RWPE2 (cell line): ENCODE results near the gene TTF2.
A peak's percentile ranks its signal among the peaks of the same experiment; 100 is the strongest.
"Not testable (repeated sequence)": the region's sequence is repeated elsewhere in the genome, so short reads cannot be mapped to it uniquely, and the experiment has no call there.

ENCODE experiments used
- ATAC-seq: fragments of 200-7000 bp; cut with Tn5 transposase; 3 replicates; pipeline ENCODE4 v1.9.1; 2021; ENCODE audit warnings: low read depth
- DNase-seq: peaks from one replicate; pipeline ENCODE4 v3.0.0-alpha.2; 2020; ENCODE audit warnings: low spot score
- H3K27ac ChIP-seq: fragments of 450-650 bp; 2 replicates; pipeline ENCODE4 v1.5.1; 2017; ENCODE audit warnings: mild to moderate bottlenecking; ENCODE audit not compliant: poor library complexity, severe bottlenecking
- H3K27me3 ChIP-seq: fragments of 250-450 bp; sonication (Bioruptor Pico); 2 replicates; pipeline ENCODE4 v1.5.1; 2021; ENCODE audit warnings: mild to moderate bottlenecking, moderate library complexity; ENCODE audit not compliant: insufficient read depth, poor library complexity, severe bottlenecking
- H3K36me3 ChIP-seq: fragments of 250-450 bp; sonication (Bioruptor Pico); 2 replicates; pipeline ENCODE4 v1.5.1; 2020; ENCODE audit warnings: low read depth, mild to moderate bottlenecking, moderate library complexity
- H3K4me1 ChIP-seq: fragments of 250-450 bp; sonication (Bioruptor Pico); 2 replicates; pipeline ENCODE4 v1.5.1; 2021; ENCODE audit warnings: mild to moderate bottlenecking, moderate library complexity; ENCODE audit not compliant: insufficient read depth, poor library complexity, severe bottlenecking
- H3K4me3 ChIP-seq: fragments of 250-450 bp; sonication (Bioruptor Pico); 2 replicates; pipeline ENCODE4 v1.5.1; 2021; ENCODE audit warnings: mild to moderate bottlenecking, moderate library complexity; ENCODE audit not compliant: severe bottlenecking
- H3K9me3 ChIP-seq: fragments of 250-450 bp; sonication (Bioruptor Pico); 2 replicates; pipeline ENCODE4 v1.5.1; 2021; ENCODE audit warnings: mild to moderate bottlenecking, moderate library complexity; ENCODE audit not compliant: severe bottlenecking
- TF ChIP-seq, protein P1 (sequence below): fragments of 450-650 bp; IDR thresholded peaks from one replicate; pipeline ENCODE4 v1.5.1; 2017; ENCODE audit warnings: mild to moderate bottlenecking, moderate library complexity; ENCODE audit not compliant: poor library complexity, severe bottlenecking

TTF2 gene

GRCh38 chr1:117147341-117147831 is 87.3 kb downstream of the TTF2 start:
- Histone ChIP-seq H3K27ac (peak overlapping the region; percentile 63), H3K36me3 (no peaks in the 10 kb centered on the region), H3K27me3 (no peaks in the 10 kb centered on the region), H3K4me3 (no peak overlapping the region), H3K9me3 (no peaks in the 10 kb centered on the region), H3K4me1 (peaks cover 17% of the 10 kb centered on the region)
- TF ChIP-seq, protein P1, sequence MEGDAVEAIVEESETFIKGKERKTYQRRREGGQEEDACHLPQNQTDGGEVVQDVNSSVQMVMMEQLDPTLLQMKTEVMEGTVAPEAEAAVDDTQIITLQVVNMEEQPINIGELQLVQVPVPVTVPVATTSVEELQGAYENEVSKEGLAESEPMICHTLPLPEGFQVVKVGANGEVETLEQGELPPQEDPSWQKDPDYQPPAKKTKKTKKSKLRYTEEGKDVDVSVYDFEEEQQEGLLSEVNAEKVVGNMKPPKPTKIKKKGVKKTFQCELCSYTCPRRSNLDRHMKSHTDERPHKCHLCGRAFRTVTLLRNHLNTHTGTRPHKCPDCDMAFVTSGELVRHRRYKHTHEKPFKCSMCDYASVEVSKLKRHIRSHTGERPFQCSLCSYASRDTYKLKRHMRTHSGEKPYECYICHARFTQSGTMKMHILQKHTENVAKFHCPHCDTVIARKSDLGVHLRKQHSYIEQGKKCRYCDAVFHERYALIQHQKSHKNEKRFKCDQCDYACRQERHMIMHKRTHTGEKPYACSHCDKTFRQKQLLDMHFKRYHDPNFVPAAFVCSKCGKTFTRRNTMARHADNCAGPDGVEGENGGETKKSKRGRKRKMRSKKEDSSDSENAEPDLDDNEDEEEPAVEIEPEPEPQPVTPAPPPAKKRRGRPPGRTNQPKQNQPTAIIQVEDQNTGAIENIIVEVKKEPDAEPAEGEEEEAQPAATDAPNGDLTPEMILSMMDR = no peak
- ATAC-seq = 0 out of 3 replicates have a peak, but pooled peaks have one; percentile 5
- no peak for DNase-seq

DNA sequence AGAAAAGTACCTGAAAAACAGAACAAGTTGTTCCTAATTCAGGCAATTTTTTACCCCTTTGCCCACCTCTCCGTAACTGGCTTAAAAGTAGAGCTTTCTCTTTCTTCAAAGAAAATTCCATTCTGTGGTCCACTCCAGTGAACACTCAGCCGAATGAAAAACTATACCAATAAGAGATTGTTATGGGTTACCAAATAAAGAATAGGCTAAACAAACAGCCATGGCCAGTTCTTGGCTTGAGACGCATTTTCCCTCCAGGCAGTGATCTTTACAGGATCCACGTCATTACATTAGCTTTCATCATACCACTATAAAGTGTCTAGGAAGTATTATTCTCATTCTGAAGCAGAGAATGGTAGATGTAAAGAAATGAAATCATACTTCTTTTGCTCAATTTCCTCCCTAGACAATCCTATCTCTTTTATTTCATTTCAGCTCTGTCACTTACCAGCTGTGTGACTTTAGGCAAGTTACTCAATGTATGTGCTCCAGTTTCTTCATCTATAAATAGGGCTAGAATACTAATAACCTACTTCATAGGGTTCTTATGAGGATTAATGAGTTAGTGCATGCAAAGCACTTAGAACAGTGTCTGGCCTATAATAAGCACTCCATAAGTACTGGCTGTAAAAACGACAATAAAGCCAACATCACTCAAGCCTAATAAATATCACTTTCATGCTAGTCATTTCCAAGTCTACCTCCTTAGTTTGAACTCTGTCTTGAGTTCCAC is 87.9 kb downstream of the TTF2 start:
- Histone ChIP-seq H3K27me3 (no peaks in the 10 kb centered on the region), H3K27ac (peak overlapping the region; percentile 63), H3K36me3 (no peaks in the 10 kb centered on the region), H3K4me1 (peaks cover 17% of the 10 kb centered on the region), H3K9me3 (no peaks in the 10 kb centered on the region), H3K4me3 (no peak overlapping the region)
- TF ChIP-seq, protein P1 = no peak
- ATAC-seq = peak; percentile 60
- no peak for DNase-seq

- no peaks in the 10 kb centered on the region for H3K36me3 ChIP-seq
- TF ChIP-seq, protein P1 = peak; percentile 8
- no peak overlapping the region for H3K27ac ChIP-seq
- ATAC-seq (no peak), DNase-seq (no peak)
- no peak overlapping the region for H3K4me3 ChIP-seq
- H3K27me3 ChIP-seq = no peaks in the 10 kb centered on the region
- no peaks in the 10 kb centered on the region for H3K9me3 ChIP-seq
- peaks cover 17% of the 10 kb centered on the region for H3K4me1 ChIP-seq
These were observed 90.2 kb downstream of the TTF2 start for GRCh38 chr1:117150316-117150715.

- H3K27ac ChIP-seq, ATAC-seq, H3K9me3 ChIP-seq, DNase-seq, H3K4me3 ChIP-seq, H3K27me3 ChIP-seq, H3K36me3 ChIP-seq: not testable (repeated sequence)
- H3K4me1 ChIP-seq = peaks cover 17% of the 10 kb centered on the region
These were observed 91.2 kb downstream of the TTF2 start for GRCh38 chr1:117151305-117151704.
